HEK293 (cell line): Measurements from ENCODE around the gene SACS.

Experiments used
- TCF7L2 ChIP-seq: IDR thresholded peaks from 2 replicates; pipeline ENCODE4 v1.6.1; 2011; ENCODE audit warnings: low read depth, mild to moderate bottlenecking, inconsistent platforms, low read length, moderate library complexity, borderline replicate concordance
- ZNF404 ChIP-seq: fragments of 450-650 bp; formaldehyde crosslinking; IDR thresholded peaks from 2 replicates; pipeline ENCODE4 v1.5.1; 2017; ENCODE audit warnings: missing biosample characterization, missing genetic modification characterization

- TF ChIP-seq ZNF404 (no peak), TCF7L2 (no peak)
Measured at GRCh38 chr13:23394821-23395220, 38.7 kb downstream of the SACS start.
